HG03039 (cell line): ENCODE results near the gene CSF2RB.
"Not testable (repeated sequence)": the region's sequence is repeated elsewhere in the genome, so short reads cannot be mapped to it uniquely, and the experiment has no call there.

Experiments
- ATAC-seq: cut with Tn5 transposase; IDR thresholded peaks from one replicate; pipeline ENCODE4 v1.9.1; 2021; ENCODE audit warnings: mild to moderate bottlenecking, moderate library complexity; ENCODE audit not compliant: unreplicated experiment

Gene CSF2RB

GRCh38 chr22:36963302-36963701 lies 49.9 kb downstream of the CSF2RB start:
- no peak for ATAC-seq

DNA sequence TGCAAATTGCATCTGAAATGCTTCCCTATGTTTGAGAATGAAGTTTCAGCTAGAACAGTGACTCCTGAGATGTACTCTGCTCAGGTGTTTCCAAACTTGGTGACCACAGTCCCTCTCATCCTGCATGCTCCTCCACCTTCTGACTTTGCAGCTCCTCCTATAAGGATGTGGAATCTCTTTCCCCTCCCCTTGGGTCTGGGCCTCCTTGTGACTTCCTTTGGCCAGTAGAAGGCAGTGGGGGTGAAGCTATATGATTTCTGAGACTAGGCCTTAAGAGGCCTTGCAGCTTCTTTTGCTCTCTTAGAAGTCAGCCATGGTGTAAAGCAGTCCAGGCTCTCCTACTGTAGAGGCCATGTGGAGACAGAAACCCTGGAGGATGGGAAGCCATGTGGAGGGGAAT lies 50.7 kb downstream of the CSF2RB start:
- ATAC-seq, result no peak

DNA sequence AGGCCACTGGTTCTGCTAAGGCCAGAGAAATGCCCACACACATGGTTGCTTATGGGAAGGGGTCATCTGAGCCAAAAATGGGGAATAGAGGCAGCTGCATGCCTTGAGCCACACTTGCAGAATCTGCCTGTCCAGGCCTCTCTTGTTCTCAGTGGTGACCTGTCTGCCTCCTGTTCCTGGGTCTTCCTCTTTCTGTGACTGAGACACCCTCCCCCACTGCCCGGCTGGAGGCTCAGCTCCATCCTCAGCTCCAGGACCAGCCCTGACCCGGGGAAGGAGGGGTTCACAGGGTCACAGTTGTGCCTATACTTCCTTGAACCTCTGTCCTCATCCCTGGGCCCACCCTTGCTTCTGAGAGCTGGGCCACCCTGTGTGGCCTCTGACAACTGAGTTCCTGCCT lies 52.3 kb downstream of the CSF2RB start:
- ATAC-seq, result no peak

DNA sequence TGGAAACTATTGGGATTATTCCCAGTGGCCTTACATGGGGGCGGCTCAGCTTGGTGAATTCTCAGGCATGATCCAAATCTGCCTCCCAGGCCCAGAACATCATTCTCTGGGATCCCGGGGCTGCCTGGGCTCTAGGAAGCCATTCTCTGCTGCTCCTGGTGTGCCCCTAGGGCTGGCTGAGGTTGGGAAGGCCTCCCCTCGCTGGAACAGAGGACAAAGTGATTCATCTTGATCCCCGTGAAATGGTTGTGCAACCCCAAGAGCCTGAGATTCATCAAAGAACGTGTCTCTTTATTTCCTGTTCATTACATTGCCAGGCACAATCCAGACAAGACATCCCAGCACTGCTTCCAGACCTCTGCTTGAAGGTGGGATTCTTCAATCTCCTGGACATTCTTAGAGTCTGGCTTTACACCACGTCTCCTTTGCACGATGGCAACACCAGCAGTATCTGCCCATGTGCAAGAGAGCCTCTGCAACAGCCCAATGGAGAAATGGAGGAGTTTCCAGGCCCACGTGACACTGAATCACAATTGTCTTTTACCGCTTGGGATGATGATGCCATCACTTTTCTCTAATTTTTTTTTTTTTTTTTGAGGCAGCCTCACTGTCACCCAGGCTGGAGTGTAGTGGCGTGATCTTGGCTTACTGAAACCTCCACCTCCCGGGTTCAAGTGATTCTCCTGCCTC lies 53.6 kb downstream of the CSF2RB start:
- ATAC-seq, result no peak

DNA sequence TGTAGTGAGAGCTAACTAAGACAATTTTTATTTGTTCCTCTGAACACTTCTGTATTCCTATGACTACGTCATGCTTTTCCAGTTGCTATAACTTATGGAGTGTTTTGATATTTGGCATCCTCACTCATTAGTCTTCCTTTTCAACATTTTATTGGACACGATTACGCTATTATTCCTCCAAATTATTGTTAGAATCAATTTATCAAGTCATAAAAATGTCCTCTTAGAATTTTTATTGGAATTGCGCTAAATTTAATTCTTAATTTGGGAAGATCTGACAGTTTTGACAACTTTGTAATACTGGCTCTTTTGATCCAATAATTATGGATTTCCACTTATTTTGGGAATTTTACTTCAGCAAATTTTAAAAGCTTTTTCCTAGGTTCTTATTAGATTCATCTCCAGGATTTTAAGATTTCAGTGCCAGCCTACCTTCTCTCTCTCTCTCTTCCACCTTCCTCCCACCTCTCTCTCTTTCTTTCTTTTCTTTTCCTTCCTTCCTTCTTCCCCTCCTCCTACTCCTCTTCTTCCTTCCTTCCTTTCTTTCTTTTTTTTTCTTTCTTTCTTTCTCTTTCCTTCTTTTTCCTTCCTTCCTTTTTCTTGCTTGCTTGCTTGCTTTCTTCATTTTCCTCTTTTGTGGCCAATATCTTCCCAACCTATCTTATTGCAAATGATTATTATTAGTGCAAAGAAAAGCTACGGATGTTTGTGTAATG lies 55.0 kb downstream of the CSF2RB start:
- no peak for ATAC-seq

DNA sequence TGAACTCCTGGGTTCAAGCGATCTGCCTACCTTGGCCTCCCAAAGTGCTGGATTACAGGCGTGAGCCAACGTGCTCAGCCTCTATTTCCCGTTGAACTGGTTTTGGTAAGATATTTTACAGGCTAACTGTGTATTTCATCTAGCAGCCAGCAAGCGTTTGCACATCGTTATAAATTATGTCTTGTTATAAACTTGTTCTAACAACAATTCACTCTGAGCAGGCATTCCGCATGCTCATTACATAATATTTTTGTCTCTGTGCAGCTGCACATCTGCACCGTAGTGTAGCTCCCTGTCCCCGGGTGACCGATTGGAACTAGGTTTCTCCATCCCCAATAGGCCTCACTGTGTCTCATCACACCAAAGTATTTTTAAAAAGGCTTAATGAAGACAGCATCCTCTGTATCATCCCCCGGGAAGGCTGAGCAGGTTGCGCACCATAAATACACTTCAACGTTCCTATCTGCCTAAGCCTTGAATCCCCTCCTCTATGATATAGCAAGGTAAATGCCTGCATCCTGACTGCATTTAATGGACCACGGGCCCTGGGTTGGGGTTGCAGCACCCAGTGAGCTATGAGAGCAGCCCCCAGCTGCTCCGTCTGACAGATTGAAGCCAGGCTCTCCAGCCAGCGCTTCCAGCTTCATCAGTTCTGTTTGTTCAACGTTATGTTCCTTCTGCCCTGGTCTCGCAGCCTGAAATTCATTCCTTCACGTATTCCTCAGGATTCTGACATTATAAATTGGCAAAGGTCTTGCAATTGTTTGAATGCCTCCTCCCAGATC lies 58.1 kb downstream of the CSF2RB start:
- ATAC-seq, result no peak

DNA sequence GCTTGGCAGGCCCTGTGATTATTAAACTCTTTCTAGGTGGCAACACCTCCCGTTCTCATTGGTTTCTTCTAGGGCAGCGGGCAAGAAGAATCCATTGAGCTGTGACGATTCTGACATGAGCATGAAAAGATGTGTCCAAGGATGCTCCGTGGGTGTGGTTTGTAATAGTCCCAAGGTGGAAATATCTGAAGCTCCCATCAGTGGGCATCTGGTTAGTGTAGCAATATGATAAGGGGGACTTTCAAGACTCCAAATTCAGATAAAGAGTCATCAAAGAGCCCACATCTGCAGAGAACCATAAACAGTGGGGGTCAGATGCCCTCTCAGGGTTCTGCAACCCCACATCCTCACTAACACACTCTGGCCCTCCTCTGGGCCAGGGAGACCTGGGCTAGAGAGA lies 63.2 kb downstream of the CSF2RB start:
- ATAC-seq, result no peak

- ATAC-seq, result no peak
Observed at GRCh38 chr22:36977401-36977861, 64.0 kb downstream of the CSF2RB start.

DNA sequence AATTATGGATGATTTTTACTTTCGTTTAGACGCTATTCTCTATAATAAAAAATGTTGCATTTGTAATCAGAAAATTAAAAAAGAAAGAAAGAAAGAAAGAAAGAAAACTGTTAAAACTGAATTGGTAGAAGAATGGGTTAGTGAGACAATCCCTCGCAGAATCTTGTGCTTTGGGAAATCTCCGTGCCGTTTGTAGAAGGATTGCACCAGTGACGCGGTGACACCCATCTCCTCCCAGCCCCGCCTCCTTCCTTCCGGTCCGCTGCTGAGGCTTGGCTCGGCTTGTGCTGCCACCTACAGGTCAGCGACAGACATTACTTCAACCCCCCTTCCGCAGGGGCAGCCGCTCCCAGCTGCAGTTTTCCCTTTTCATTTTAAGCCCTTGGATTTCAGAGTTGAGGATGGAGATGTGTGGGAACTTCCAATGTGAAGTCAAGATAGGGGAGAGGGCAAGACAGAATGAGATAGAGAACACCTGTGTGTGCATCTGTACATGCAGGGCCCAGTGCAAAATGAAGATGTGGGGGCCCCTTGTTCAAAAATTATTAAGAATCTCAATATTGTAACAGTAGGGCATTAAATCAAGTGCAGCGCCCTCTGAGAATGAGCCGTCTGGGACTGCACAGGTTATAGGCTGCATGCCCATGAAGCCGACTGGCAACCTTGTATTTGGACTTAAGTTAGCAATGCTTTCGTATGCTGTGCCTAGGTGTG lies 64.7 kb downstream of the CSF2RB start:
- ATAC-seq, result peak; percentile 55

GRCh38 chr22:36979016-36979910 lies 65.8 kb downstream of the CSF2RB start:
- ATAC-seq, result no peak

DNA sequence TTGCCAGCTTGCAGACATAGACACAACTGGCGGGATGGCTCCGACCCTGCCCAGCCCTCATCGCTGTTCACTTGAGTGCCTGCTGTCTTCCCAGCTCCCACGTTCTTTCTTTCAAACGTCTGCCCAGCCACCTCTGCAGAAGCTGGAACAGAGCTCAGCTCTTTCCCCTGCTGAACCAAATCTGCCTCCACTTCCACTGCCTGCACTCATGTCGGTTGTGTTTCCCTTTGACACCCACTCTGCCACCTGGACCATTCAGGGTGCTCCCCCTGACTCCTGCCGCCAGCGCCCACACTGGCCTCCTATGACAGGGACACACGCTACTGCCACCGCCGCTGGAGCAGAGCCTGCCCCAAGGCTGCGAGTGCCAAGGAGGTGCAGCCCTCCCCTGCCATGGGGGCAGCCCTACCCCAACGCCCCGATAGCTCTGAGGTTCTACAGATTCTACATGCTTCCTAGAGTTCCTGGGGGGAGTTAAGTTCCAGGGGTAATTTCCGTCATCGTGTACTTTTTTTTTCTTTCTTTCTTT lies 67.9 kb downstream of the CSF2RB start:
- no peak for ATAC-seq

DNA sequence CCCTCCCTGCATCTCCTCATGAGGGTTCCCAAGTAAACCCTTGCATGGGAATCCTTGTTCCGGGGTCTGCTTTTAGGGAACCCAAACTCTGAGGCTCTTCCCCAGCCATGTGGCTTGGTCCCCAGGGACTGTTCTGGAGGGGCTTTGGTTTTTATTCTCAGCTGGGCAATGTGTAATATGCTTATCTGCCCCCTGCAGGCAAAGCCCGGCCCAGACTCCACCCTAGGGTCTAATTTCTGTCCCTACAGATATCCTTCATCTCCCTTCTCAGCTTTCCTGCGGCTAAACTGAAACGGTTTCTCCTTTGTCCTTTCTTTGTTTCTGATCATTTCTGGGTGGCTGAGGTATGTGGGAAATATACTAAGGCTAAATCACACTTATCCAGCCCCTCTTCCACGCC lies 68.7 kb downstream of the CSF2RB start:
- no peak for ATAC-seq

DNA sequence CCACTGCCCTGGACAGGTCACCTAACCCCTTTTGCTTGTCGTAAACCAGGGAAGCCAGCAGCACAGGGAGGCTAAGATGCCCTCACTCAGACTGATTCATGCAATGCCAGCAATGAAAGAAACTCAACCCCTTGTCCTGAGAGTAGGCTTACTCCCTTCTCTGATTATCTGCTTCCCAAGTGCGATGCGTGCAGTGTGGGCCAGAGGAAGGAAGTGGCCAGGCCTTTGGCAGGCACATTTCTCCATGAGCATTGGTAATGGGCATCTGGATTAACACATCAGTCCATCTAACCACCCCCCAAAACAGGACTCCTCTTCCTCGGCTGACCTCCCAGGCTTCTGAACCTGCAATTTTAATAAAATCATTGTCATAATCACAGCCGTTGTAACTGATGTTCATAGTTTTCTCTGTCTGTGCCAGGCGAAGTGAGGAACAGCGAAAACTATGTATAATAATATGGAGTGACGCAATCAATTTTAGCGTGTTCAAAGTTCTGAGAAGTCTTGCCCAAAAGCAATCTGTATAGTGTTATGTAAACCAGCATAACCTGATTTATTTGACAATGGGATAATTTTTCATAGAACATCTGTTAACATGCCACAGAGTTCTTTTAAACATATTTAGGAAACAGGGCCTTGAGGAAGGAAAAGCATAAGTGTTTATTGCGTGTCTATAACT lies 71.9 kb downstream of the CSF2RB start:
- ATAC-seq, result no peak

DNA sequence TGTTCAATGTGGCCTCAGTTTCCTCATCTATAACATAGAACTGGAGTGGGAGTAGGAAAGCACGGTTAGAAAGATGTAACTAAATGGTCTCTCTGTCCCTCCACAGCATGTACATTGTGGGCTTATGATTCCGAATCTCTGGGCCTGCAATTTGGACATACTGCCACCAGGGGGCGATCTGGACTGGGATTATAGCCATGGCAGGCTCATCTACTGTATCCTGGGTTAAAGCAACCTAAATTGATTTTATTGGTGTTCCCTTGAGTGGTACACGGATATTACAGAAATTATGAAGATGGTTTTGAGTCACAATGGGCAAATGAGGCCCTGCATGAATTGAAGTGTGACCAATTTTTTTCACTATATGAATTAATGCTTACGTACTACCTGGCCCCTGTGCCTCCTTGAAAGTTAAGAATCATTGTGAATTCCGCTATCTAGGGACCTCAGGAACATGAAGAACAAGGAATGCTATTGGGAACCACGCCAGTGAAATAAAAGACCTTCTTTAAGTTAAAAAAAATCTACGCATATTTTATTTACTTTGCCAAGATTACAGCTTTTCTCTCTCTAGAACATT lies 72.9 kb downstream of the CSF2RB start:
- no peak for ATAC-seq

GRCh38 chr22:36988075-36988832 lies 74.8 kb downstream of the CSF2RB start:
- ATAC-seq, result no peak

DNA sequence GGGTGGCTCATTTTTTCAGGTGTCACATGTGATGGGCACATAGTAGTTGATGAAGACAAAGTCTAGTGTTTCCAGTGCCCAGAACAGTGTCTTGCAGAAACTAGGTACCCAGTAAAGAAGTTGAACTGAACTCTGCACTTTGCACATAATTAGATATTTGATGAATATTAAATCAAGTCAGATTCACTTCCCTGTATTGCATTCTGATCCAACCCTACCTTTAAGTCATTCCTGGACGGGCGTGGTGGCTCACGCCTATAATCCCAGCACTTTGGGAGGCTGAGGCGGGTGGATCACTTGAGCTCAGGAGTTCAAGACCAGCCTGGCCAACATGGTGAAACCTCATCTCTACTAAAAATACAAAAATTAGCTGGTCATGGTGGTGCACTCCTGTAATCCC lies 75.6 kb downstream of the CSF2RB start:
- not testable (repeated sequence) for ATAC-seq
